Cardiac muscle cell (in vitro differentiated cells and primary cell): Measurements from ENCODE around the gene PRKG1. TPM values are rescaled to one million over a fixed set of nuclear protein-coding genes. Genes with fewer than 3 reads are reported as not detected.
"Not testable (repeated sequence)": the region's sequence is repeated elsewhere in the genome, so short reads cannot be mapped to it uniquely, and the experiment has no call there.

Source experiments
- DNase-seq, 2 donors: peaks; one replicate each; pipeline versions ENCODE4 v3.0.0 to v3.0.0-alpha.2; 2010 to 2017; ENCODE audit warnings: low read depth in 1 of 2, low spot score in 1 of 2
- H3K27ac ChIP-seq: fragments of 200-600 bp; sonication (generic); 2 replicates; pipeline ENCODE4 v1.5.1; 2016
- H3K27me3 ChIP-seq: fragments of 200-600 bp; sonication (generic); 2 replicates; pipeline ENCODE4 v1.6.0; 2016; ENCODE audit warnings: control low read depth
- H3K36me3 ChIP-seq: fragments of 200-600 bp; sonication (generic); 2 replicates; pipeline ENCODE4 v1.5.1; 2016; ENCODE audit warnings: control low read depth
- H3K4me1 ChIP-seq: fragments of 200-600 bp; sonication (generic); 2 replicates; pipeline ENCODE4 v1.8.1; 2017; ENCODE audit warnings: low read depth, mild to moderate bottlenecking, mixed run types
- H3K4me3 ChIP-seq: fragments of 200-600 bp; sonication (generic); 2 replicates; pipeline ENCODE4 v1.5.1; 2016; ENCODE audit warnings: mild to moderate bottlenecking
- H3K9me3 ChIP-seq: fragments of 200-600 bp; sonication (generic); 2 replicates; pipeline ENCODE4 v1.5.1; 2017; ENCODE audit warnings: low read depth, mild to moderate bottlenecking, control low read depth
- CTCF ChIP-seq: IDR thresholded peaks from 2 replicates; pipeline ENCODE4 v1.5.1; 2012; ENCODE audit warnings: low read depth, mild to moderate bottlenecking, low read length
- polyA plus RNA-seq: library from polyadenylated mRNA; unstranded; fragments of >200 nt; fragmentation: Nextera tagmentation; extraction: Ambion mirVana; gene quantifications from 2 replicates; pipeline ENCODE4 v1.2.1, GENCODE V29; 2016
- total RNA-seq: library from RNA; depleted of rRNA; stranded (reverse); fragments of >200 nt; gene quantifications from 2 replicates; pipeline ENCODE4 v1.2.3, GENCODE V29; 2016

PRKG1 gene
- total and polyA plus RNA-seq, 2 experiments from 2014 or later: 2.9 to 13.3 TPM

- Histone ChIP-seq H3K9me3 (no peaks in the 10 kb centered on the region), H3K4me1 (no peaks in the 10 kb centered on the region), H3K27ac (no peak overlapping the region), H3K4me3 (no peak overlapping the region), H3K36me3 (no peaks in the 10 kb centered on the region), H3K27me3 (no peaks in the 10 kb centered on the region)
- peak in 1 of 2 donors; percentile 18 for DNase-seq
- TF ChIP-seq CTCF: no peak
These were observed 195.5 kb downstream of the PRKG1 start for GRCh38 chr10:51269821-51270220.

GRCh38 chr10:51270936-51271530 lies 196.7 kb downstream of the PRKG1 start:
- no peaks in the 10 kb centered on the region for H3K4me1 ChIP-seq
- TF ChIP-seq CTCF: no peak
- no peaks in the 10 kb centered on the region for H3K9me3 ChIP-seq
- H3K4me3 ChIP-seq: no peak overlapping the region
- DNase-seq: no peak
- no peaks in the 10 kb centered on the region for H3K36me3 ChIP-seq
- H3K27me3 ChIP-seq: no peaks in the 10 kb centered on the region
- H3K27ac ChIP-seq: no peak overlapping the region

GRCh38 chr10:51272099-51272498 lies 197.8 kb downstream of the PRKG1 start:
- not testable (repeated sequence) for DNase-seq, H3K4me3 ChIP-seq, H3K36me3 ChIP-seq

GRCh38 chr10:51272555-51272954 lies 198.3 kb downstream of the PRKG1 start:
- H3K36me3 ChIP-seq: no peaks in the 10 kb centered on the region
- H3K27me3 ChIP-seq: no peaks in the 10 kb centered on the region
- H3K4me1 ChIP-seq: no peaks in the 10 kb centered on the region
- H3K9me3 ChIP-seq: no peaks in the 10 kb centered on the region
- no peak for DNase-seq
- TF ChIP-seq CTCF: no peak
- H3K4me3 ChIP-seq: no peak overlapping the region
- H3K27ac ChIP-seq: no peak overlapping the region

More at GRCh38 chr10:51272099-51272498, 197.8 kb downstream of the PRKG1 start:
- H3K27me3 ChIP-seq, H3K4me1 ChIP-seq, H3K27ac ChIP-seq, H3K9me3 ChIP-seq: not testable (repeated sequence)

- no peaks in the 10 kb centered on the region for H3K36me3 ChIP-seq
- H3K9me3 ChIP-seq: no peaks in the 10 kb centered on the region
- no peak for DNase-seq
- no peak for TF ChIP-seq CTCF
- H3K27ac ChIP-seq: no peak overlapping the region
- H3K4me3 ChIP-seq: no peak overlapping the region
- no peaks in the 10 kb centered on the region for H3K27me3 ChIP-seq
- H3K4me1 ChIP-seq: no peaks in the 10 kb centered on the region
These were observed 199.3 kb downstream of the PRKG1 start for GRCh38 chr10:51273574-51273973.

GRCh38 chr10:51276097-51276496 lies 201.8 kb downstream of the PRKG1 start:
- not testable (repeated sequence) for H3K36me3 ChIP-seq, DNase-seq, H3K4me1 ChIP-seq, H3K27me3 ChIP-seq, H3K9me3 ChIP-seq, H3K4me3 ChIP-seq, H3K27ac ChIP-seq

- not testable (repeated sequence) for H3K4me3 ChIP-seq, H3K4me1 ChIP-seq, H3K27ac ChIP-seq, H3K27me3 ChIP-seq, H3K9me3 ChIP-seq, DNase-seq, H3K36me3 ChIP-seq
These were observed 207.1 kb downstream of the PRKG1 start for GRCh38 chr10:51281387-51281786.
